HG03039 (cell line): ENCODE data around the gene RAB10.
"Not testable (repeated sequence)": the region's sequence is repeated elsewhere in the genome, so short reads cannot be mapped to it uniquely, and the experiment has no call there.

Experiments used
- ATAC-seq: cut with Tn5 transposase; IDR thresholded peaks from one replicate; pipeline ENCODE4 v1.9.1; 2021; ENCODE audit warnings: mild to moderate bottlenecking, moderate library complexity; ENCODE audit not compliant: unreplicated experiment

The RAB10 gene

DNA sequence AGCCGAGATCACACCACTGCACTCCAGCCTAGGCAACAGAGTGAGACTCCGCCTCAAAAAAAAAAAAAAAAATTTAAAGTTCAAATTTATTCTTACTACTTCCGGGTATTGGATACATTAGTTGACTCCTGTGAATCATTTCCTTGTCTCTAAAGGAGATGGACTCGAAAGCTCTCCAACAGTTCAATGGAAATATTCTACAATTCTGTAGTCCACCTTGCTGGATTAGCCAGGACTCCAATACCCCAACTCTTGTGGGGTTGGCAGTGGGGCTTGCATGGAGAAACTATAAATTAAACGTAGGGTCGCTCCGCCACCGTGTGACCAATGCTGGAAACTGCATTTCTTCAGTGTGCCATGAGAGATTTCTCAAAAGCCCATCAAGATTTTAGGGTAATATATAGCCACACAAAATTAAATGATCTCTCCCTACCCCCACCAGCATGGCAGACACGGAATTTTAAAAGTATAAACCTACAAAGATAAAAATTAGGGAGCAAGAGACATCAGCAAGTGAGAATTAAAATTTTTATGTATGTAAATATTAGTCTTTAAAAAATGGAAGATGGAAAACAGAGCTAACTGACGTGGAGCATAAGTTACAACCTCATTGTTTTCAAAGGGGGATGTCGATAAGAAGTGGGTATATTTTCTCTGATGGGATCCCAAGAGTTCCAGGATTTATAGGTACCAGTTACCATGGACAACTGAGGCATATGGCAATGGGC is 111.2 kb downstream of the RAB10 start:
- no peak for ATAC-seq

DNA sequence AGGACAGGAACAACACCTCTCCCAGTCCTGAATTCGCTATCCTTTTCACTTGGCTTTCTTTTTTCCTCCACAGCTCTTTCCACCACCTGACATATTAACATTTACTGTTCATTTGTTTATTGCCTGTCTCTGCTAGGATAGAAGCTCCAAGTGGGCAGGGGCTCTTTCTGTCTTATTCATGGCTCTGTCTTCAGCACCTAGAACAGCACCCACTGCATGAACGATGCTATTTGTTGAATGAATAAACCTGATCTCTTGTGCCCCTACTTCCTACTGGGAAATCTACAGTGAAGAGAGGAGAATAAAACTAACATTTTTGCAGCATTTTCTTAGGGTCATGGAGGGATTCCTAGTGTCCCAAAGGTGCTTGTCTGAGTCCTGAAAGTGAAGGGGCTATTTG is 114.6 kb downstream of the RAB10 start:
- ATAC-seq: no peak

DNA sequence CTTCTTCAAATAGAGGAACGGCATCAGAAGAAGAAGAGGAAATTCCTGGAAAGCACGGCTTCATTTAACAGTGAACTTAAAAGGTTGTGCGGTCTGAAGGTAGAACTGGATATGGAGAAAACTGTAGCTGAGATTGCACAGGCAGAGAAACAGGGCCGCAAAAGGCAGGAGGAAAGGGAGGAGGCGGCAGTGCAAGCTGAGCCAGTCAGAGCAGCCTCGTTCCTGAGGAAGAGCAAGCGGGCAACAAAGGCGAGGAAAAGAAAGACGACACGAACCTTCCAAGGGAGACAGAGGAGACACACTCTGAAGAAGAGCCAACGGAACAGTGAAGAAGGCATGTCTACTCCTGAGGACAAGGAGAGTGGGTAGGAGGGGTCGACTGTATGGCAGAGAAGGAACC is 116.4 kb downstream of the RAB10 start:
- ATAC-seq: no peak

DNA sequence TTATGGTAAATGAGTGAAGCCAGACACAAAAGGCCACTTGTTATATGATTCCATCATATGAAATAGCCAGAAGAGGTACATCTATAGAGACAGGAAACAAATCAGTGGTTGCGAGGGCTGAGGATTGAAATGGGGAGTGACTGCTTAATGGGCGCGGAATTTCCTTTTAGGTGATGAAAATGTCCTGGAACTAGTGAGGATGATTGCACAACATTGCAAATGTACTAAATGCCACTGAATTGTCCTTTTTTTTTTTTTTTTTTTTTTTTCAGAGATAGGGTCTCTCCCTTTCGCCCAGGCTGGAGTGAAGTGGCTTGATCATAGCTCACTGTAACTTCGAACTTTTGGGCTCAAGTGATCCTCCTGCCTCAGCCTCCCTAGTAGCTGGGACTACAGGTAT is 123.7 kb downstream of the RAB10 start:
- no peak for ATAC-seq

DNA sequence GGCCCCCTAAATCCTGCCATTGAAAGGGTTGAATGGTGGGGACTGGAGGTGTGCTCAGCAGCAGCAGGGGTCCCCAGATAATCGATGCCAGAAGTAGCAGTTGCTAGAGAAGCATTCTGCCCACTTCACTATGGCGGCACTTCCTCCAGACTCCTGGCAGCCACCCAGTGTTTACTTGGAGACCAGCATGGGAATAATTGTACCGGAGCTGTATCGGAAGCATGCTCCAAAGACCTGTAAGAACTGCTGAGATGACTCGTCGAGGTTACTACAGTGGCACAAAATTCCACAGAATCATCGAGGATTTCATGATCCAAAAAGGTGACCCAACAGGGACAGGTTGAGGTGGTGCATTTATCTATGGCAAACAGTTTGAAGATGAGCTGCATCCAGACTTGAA is 128.0 kb downstream of the RAB10 start:
- no peak for ATAC-seq

DNA sequence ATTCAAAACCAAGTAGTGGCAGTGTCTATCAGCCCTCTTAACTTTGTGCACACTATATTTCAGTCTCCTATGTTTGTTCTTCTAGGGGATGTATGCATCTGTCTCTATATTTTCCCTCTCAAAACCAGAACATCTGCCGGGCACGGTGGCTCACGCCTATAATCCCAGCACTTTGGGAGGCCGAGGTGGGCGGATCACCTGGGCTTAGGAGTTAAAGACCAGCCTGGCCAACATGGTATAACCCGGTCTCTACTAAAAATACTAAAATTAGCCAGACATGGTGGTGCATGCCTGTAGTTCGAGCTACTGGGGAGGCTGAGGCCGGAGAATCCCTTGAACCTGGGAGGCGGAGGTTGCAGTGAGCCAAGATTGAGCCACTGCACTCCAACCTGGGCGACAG is 129.1 kb downstream of the RAB10 start:
- no peak for ATAC-seq

DNA sequence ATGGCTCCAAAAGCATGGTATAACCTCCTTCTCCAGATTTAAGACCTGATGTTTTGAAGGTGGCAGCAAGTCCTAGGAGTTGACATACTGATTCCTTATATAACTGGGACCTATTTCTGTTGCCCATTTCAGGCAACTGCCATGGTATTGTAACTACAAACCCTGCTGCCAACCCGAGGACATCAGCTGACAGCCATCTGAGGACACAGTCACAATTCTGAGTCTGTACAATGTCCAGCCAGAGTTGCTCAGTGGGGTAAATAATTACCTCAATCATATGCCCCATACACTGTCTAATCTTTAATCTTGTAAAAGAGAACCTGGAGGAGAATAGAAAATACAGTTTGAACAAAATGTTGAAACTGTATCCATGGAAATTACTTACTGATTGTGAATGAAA is 130.3 kb downstream of the RAB10 start:
- no peak for ATAC-seq

DNA sequence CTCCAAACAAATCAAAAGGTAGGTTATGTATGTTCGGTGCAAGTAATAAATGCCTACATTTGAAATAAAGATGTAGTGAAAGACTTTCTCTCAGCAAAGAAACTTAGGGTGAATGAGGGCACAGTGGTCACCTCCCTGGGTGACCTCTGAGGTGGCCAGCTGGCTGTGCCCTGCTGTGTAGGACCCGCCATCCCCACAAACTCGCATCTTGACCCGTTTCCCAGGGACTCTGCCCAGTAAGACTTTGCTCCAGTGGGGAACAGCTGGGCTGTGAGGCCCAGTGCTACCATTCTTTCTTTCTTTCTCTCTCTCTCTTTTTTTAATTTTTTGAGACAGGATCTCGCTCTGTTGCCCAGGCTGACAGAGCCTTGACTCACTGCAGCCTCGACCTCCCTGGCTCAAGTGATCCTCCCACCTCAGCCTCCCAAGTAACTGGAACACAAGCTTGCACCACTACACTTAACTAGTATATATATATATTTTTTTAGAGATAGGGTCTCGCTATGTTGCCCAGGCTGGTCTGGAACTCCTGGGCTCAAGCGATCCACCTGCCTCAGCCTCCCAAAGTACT is 130.8 kb downstream of the RAB10 start:
- no peak for ATAC-seq

DNA sequence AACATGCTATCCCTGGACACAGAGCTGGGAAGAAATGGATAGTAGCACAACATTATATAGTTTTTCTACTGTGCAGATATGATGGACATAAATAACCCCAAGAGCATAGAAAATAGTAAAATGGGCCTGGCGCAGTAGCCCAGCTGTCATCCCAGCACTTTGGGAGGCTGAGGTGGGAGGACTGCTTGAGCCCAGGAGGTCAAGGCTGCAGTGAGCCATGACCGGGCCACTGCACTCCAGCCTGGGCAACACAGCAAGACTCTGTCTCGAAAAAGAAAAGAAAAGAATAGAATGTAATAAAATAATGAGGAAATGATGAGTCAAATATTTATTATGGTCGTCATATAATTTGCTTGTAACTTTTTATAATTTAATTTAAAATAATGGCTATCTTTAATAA is 131.5 kb downstream of the RAB10 start:
- ATAC-seq: no peak

DNA sequence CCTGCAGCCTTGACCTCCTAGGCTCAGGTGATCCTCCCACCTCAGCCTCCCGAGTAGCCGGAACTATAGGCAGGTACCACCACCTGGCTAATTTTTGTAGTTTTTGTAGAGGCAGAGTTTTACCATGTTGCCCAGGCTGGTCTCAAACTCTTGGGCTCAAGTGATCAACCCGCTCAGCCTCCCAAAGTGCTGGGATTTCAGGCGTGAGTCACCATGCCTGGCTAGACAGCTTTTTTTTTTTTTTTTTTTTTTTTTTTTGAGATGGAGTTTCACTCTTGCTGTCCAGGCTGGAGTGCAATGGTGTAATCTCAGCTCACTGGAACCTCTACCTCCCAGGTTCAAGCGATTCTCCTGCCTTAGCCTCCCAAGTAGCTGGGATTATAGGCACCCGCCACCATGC is 132.7 kb downstream of the RAB10 start:
- not testable (repeated sequence) for ATAC-seq

DNA sequence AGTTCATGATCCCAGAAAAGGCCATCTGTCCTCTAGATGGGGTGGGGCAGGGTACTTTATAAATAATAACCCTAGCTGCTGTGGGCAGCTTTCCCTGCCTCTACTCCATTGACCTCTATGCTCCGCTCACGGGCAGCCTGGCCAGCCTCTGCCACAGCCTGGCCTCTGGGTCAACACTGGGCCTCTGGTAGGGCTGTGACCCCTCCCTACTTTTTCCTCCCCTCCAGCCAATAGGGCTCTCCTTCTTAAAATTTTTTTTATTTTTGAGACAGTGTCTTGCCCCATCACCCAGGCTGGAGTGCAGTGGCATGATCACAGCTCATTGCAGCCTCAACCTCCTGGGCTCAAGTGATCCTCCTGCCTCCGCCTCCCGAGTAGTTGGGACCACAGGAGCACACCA is 134.9 kb downstream of the RAB10 start:
- ATAC-seq: no peak

DNA sequence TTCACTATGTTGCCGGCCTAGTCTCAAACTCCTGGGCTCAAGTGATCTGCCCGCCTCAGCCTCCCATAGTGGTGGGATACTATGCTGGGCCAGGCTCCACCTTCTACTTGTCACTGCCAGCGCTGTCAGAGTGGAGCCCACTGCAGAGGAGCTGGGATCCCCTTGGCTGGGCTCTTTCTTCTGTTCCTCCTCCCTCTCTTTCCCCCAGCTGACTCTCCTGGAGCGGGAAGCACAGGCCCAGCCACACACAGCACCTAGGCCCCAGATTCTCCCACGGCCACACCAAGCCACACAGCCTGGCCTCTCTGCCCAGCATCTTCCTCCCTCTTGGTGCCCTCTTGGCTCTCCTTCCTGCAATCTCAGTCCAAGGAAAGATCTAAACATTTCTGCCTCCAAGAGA is 135.3 kb downstream of the RAB10 start:
- ATAC-seq: no peak

DNA sequence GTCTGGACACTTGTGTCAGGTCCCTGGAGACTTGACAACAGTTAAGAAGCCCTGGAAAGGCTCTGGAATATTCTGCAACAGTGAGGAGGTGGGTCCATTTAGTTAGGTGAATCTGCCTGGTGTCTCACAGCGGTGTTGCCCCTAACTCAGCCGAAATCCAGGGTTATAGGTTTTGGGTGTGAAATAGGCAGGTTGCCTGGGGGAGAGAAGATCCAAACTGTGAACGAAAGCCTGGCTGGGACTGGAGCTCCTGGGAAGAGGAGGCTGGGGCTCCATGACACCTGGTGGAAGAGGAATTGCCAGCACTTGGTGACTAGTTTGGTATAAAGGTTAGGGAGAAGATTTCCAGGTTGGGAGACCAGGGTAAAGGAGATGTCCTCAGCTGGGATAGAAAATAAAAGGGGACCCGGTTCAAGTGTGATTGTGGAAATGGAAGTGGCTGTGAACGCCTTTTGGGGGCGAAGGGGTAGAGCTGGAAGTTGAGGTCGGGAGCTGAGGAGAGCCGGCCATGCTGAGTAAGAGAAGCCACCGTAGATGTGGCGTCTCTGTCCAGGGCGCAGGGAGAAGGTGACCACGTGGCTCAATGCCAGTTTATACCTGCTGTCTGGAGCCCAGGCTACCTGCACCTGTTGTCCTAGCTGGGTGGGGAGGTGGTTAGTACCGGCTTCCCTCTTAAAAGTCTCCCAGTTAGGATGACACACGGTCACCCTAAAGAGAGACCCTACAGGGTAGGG is 136.0 kb downstream of the RAB10 start:
- ATAC-seq: no peak

DNA sequence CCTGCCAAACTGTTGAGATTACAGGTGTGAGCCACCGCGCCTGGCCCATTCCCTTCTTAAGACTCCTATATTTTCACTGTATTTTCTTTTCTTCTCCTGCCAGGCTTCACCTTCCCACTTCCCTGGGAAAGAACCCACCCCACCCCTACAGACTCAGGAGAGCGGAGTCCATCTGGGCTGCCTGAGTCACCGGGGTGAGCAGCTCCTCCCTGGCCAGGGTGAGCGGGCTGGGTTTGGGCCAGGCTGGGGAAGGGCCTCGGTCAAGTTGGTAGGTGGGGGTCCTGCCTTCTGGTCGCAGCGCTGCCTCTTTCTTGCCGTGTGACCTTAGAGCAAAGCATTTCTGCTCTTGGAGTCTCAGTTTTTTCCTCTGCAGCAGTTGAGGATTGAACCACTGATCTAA is 136.9 kb downstream of the RAB10 start:
- no peak for ATAC-seq

DNA sequence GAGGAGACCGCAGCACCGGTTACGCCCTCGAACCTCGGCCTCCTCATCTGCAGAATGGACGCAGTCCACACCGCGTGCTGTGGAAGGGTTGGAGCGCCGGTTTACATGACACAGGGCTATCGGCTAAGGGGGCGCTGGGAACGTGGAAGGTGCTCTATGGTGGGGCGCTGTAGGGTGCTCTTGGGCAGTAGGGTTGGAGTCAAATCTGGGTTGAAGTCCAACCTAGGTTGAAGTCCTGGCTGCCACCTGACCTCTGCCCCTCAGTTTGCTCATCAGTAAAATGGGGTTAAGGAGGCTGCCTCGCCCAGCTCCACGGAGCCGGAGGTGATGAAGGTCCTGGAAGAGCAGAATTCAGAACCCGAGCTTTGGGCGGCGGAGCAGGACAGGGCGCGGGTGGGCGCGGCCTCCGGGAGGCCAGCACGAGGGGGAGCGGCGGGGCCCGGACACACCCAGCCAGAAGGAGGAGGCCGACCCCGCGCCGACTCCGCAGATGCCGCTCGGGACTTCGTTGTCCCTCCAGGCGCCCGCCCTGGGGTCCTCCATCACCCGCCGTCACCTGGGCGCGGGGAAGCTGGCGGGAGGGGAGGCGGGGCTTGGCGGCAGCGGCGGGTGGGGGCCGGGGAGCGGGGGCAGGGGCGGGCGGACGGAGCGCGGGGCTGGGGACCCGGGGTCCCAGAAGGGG is 138.4 kb downstream of the RAB10 start:
- ATAC-seq: no peak

DNA sequence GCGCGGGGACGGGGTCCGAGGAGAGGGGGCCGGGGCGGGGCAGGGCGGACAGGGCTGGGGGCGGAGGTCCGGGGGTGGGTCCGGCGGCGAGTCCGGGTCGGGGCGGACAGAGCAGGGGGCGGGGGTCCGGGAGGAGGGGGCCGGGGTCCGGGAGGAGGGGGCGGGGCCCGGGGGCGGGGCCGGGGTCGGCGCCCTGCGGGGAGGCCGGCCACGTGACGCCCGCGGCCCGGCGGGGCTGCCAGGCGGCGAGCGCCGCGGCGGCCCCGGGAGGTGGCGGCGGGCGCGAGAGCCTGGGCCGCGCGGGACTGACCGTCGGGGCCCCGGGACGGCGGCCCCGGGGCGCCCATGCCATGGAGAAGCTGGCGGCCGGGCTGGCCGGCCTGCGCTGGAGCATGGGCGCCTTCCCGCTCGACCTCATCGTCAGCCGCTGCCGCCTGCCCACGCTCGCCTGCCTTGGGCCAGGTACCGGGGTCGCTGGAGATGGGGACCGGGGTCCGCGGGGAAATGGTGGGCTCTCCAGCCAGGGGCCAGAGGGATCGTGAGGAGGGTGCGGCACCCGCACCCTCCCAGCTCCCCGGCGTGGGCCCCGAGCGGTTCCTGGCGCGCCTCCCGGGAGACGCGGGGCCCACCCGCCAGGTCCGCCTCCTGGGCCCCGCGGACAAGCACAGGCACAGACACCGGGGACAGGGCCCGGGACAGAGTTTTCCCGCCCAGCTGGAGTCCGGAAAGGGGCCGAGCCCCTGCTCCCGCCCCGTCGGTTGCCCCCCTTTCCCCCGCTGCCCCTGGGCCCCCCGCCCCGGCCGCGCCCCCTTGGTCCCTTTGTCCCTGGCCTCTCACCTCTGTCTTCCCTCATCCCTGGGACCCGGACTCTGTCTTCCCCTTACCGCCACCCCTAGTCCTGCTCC is 139.2 kb downstream of the RAB10 start, which contains the start of gene GAREM2:
Gene GAREM2, plus strand, starts transcription at position 218 of the 905 bp plus-strand sequence. Its CDS starts 133 bp downstream, at position 351.
- ATAC-seq: no peak

DNA sequence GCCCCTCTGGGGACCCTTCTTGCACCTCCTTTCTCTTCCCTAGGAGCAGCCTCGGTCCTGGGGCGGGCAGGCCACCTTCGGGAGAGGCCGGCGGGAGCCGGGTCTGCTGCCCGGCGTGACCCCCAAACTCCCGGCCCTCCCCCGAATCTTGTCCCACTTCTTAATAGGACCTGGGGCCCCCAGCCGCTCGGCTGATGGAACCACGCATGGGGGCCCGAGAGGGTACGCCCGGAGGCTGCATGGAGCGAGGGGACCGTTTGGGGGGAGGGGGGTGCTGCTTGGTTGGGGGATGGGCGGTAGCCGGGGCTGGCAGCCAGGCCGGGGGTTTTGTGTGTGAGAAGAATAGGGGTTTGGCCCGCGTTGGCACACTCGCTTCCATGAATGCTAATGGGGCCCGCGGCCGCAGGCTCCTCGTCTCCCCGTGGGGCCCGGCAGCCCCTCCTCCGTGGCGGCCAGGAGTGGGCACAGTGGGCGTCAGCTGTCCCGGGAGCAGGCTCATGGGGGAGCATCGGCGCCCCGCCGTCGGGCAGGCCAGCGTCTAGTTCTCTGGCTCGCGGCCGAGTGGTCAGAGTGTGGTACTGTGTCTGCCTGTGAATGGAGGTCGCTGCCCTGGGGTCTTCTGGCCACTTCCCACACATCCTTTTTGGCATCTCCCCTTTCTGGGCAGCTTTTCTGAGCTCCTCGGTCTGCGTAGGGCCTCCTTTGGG is 140.0 kb downstream of the RAB10 start:
- no peak for ATAC-seq

DNA sequence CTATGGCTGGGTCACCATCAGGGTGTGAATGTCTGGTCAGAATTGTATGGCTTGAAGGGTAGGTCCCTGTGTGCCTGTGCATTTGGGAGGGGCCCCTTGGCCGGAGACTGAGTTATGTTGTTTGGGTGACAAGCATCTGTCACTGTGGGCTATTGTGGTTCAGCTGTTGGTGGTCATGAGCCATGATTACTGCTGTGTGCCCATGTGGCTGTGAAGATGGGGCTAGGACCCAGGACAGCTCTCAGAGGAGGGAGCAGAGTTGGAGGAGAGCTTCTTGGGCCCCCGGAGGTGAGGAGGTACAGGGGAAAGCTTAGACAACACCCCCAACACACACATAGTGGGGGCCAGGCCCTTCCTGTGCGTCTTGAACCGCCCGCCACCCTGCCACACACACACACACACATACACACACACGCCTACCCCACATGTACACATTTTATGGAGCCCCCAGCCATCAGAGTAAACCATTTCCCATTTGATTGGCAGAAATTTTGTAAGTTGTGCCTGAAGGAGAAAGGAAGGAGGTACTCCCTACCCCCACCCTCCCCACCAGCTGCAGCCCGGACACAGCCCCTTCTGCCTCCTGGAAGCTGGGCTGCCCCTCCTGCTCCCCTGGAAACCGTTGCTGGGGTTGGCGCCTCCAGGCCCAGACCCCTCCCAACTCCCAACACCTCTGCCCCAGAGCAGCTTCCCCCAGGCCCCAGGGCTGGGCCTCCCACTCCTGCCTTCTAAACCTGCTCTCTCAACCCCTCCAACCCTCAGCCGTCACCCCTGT is 141.0 kb downstream of the RAB10 start:
- ATAC-seq: no peak
